Thyroid gland (tissue), 4 donors: ENCODE data around the gene ZNF611.

Experiments used
- CTCF ChIP-seq, 6 experiments: fragments of 200-600 bp in 3 of 6; fragments of 450-650 bp in 3 of 6; sonication (generic) in 3 of 6; IDR thresholded peaks; one replicate each; pipeline ENCODE4 v1.5.1; 2016 to 2019; ENCODE audit warnings: antibody characterized with exemption in 6 of 6, mild to moderate bottlenecking in 2 of 6, inconsistent platforms in 1 of 6, moderate library complexity in 1 of 6
- POLR2A ChIP-seq, 2 donors: fragments of 450-650 bp; IDR thresholded peaks; one replicate each; pipeline ENCODE4 v1.6.1; 2017; ENCODE audit warnings: antibody characterized with exemption in 2 of 2, mild to moderate bottlenecking in 2 of 2, moderate library complexity in 1 of 2

- TF ChIP-seq POLR2A (IDR thresholded peaks at IDR 0.05) (no peak), CTCF (IDR thresholded peaks at IDR 0.05) (peak in 5 of 6 experiments; percentile 21 to 64 (median 40))
Observed at GRCh38 chr19:52748336-52748950, 13.6 kb upstream of the ZNF611 start.
